Epithelial cell of prostate (primary cell): Measurements from ENCODE around the gene FFAR3.

Experiments
- DNase-seq: peaks from one replicate; pipeline ENCODE4 v3.0.0-alpha.2; 2011; ENCODE audit warnings: low read depth, low spot score
- H3K27ac ChIP-seq: fragments of 450-650 bp; 2 replicates; pipeline ENCODE4 v1.5.1; 2017; ENCODE audit warnings: mild to moderate bottlenecking

The FFAR3 gene

DNA sequence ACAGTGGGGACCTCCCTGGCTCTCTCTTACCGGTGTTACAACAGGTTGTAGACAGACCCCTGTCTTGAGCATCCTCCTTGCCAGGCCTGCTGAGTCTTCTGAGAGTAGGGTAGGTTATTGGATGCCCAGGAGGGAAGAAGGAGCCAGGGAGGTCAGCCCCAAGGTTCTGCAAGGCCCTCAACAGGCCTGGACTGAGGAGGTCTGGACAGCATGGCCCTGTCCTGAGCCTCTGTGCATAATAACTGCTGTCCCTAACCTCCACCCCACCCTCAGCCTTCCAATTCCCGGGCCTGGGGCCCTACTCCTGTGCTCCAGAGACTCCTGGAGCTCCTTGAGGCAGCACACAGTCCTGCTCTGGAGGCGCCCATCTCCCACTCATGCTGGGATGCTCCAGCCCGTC lies 28.9 kb upstream of the FFAR3 start:
- H3K27ac ChIP-seq = no peak overlapping the region
- DNase-seq = no peak

DNA sequence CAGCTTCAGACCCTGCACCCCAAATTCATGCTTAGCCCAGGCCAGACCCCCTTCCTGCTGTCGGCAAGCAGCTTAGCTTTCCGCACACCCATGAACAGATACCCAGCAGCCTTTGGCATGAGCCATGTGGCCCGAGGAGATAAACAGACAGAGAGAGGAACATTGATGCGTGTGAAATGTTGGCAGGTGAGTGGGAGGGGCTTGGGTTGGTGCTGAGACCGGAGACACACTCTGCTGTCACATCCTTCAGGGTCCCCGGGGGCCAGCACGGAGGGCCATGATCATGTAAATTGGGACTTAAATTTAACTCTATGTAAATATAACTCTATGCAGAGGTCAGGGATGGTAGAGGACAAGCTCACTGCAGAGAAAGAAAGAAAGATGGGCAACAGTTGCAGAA lies 27.8 kb upstream of the FFAR3 start:
- DNase-seq = no peak
- no peak overlapping the region for H3K27ac ChIP-seq

DNA sequence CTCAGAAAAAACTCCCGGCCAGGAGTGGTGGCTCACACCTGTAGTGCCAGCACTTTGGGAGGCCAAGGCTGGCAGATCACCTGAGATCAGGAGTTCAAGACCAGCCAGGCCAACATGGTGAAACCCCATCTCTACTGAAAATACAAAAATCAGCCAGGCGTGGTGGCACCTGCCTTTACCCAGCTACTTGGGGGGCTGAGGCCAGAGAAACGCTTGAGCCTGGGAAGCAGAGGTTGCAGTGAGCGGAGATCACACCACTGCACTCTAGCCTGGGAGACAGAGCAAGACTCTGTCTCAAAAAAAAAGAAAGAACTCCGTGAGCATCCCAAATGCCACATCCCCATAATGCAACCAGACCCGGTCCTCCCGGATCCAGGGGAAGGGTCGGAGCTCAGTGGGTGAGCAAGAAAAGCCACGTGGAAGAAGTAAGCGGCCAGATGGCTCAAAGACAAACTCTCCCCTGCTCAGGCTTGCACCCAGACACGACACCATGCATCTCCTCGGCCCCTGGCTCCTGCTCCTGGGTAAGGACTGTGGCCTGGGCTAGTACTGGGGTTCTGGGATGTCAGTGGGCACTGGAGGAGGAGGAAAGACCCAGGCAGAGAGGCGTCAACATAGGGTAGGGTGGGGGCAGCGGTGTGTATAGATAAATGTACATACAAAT lies 26.6 kb upstream of the FFAR3 start:
- H3K27ac ChIP-seq = no peak overlapping the region
- DNase-seq = no peak

DNA sequence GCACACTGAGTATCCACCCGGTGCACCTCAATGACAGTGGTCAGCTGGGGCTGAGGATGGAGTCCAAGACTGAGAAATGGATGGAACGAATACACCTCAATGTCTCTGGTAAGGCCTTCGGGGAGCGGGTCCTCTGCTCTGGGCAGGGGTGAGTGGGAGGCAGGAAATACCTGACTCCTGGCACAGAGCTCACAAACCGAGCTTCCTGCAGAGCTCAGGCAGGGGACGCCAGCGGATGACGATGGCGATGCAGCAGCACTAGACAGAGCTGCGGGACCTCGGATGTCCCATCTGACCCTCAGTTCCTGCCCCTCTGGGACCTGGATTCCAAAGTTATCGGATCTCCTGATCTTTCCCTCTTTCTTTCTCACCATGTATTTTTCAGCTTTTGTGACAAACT lies 25.4 kb upstream of the FFAR3 start:
- no peak overlapping the region for H3K27ac ChIP-seq
- no peak for DNase-seq

DNA sequence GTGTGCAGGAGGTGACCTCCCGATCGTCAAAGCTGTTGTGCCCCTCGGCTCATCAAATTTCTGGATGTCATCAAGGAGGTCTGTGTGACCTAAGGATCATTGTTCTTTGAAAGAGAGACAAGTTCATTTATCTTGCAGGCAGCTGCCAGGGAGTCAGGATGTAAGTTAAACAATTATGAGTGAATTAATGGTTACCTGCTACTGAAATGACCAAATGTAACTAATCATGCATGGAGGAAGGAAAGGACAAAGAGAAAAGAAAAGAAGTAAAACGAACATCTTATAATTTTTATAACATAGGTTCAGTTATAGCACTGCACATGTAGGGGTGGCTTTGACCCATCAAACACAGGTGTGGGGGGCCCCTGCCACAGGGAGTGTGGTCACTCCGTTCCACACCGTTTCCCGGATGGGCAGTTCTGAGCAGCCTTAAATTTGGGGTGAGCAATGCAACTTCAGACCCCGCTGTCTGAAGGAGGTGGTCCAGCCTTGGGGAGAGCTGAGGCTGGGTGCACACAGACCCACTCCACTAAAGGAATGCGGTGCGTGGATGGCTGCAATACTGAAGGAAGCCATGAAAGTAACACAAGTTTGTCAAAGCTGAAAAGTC lies 24.0 kb upstream of the FFAR3 start:
- DNase-seq = no peak

DNA sequence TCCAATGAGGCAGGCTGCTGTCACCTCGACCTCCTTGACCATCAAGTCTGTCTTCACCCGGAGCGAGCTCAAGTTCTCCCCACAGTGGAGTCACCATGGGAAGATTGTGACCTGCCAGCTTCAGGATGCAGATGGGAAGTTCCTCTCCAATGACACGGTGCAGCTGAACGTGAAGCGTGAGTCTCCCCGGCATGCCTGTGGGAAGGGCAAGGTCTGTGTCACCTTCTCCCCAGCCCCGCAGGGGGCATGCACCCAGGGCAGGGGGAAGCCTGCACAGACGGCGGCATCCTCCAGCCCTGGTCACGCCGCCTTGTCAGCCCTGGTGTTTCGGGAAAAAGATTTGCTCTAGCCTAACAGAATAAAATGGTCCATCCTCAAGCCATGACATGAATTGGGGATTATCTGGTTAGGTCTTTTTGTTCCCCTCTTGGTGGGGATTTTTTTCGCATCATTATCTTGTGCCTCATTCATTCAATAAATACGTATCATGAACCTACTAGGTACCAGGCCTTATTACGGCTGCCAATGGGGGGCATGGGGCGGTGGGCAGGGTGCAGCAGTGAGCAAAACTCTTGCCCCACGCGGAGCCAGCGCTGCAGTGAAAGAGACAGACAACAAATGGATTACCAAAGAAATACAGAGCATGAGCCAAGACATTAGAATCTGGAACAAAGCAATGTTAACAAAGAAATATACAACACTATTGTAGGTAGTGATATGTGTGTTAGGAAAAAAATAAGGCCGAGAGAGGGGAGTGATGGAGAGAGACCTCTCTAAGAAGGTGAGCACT lies 21.9 kb upstream of the FFAR3 start:
- DNase-seq = no peak
- H3K27ac ChIP-seq = no peak overlapping the region

More for the DNA sequence above, 24.0 kb upstream of the FFAR3 start:
- no peak overlapping the region for H3K27ac ChIP-seq

DNA sequence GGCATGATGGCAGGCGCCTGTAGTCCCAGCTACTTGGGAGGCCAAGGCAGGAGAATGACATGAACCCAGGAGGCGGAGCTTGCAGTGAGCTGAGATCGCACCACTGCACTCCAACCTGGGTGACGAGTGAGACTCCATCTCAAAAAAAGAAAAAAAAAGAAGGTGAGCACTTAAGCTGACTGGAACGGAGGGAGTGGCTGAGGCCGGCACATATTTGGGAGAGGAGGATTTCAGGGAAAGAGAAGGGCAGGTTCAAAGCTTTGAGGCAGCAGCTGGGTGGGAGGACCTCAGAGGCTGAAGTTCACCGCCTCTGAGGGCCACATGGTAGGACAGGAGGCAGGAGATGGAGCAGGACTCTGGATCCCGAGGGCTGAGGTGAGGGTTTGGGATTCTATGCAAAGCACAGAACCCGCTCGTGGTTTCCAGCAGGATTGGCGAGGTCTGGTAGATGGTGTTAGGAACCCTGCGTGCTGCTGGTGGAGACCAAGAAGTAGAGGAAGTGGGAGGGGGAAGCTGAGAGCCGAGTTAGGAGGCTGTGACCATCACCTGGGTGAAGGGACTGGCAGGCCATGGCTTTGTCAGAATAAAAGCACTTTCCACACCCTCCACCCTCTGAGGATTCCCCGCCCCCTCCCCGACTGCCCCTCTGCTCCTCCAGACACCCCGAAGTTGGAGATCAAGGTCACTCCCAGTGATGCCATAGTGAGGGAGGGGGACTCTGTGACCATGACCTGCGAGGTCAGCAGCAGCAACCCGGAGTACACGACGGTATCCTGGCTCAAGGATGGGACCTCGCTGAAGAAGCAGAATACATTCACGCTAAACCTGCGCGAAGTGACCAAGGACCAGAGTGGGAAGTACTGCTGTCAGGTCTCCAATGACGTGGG lies 20.9 kb upstream of the FFAR3 start:
- no peak for DNase-seq
- H3K27ac ChIP-seq = no peak overlapping the region

DNA sequence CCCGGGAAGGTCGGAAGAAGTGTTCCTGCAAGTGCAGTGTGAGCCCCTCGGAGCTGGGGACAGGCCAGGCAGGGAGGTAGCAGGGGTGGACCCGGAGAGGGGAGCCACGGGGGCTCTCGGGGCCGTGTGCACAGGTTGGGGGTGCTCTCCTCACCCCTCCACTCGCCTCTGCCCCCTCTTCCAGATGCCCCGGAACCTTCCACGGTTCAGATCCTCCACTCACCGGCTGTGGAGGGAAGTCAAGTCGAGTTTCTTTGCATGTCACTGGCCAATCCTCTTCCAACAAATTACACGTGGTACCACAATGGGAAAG lies 20.3 kb upstream of the FFAR3 start:
- H3K27ac ChIP-seq = no peak overlapping the region
- no peak for DNase-seq

DNA sequence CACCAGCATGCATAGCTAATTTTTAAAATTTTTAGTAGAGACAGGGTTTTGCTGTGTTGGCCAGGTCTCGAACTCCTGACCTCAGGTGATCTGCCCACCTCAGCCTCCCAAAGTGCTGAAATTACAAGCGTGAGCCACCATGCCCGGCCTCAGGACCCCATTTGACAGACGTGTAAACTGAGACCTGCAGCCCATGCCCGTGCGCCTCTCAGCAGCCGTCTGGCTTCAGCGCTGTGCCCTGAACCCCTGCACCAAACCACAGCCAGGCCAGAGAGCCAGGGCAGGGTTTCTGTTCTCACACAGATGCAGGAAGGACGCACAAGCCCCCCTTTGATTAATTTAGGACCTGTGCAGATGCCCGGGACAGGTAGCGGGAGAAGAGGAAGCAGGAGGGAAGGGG lies 17.8 kb upstream of the FFAR3 start:
- H3K27ac ChIP-seq = no peak overlapping the region
- DNase-seq = no peak

DNA sequence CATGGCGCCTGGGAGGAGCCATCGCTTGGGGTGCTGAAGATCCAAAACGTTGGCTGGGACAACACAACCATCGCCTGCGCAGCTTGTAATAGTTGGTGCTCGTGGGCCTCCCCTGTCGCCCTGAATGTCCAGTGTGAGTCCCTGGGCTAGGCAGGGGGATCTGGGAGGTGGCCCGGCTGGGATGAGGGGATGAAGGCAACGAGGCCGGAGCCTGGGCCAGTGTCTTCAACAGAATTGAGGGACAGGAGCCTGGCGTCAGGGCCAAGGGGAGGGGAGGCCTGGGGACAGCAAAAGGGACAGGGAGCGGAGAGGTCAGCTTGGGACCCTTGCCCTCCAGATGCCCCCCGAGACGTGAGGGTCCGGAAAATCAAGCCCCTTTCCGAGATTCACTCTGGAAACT lies 17.3 kb upstream of the FFAR3 start:
- DNase-seq = no peak
- H3K27ac ChIP-seq = no peak overlapping the region

DNA sequence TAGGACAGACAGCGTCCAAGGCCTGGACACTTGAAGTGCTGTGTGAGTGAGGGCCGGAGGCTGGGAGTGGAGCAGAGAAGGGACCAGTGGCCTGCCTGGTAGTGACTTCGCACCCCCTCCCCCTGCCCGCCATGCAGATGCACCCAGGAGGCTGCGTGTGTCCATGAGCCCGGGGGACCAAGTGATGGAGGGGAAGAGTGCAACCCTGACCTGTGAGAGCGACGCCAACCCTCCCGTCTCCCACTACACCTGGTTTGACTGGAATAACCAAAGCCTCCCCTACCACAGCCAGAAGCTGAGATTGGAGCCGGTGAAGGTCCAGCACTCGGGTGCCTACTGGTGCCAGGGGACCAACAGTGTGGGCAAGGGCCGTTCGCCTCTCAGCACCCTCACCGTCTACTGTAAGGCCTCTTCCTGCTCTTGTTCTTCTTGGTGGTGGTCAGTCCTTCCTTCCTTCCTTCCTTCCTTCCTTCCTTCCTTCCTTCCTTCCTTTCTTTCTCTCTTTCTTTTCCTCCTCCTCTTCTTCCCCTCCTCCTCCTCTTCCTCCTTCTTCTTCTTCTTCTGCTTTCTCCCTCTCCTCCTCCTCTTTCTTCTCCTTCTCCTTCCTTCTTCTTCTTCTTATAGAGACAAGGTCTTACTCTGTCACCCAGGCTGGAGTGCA lies 16.6 kb upstream of the FFAR3 start:
- no peak for DNase-seq

DNA sequence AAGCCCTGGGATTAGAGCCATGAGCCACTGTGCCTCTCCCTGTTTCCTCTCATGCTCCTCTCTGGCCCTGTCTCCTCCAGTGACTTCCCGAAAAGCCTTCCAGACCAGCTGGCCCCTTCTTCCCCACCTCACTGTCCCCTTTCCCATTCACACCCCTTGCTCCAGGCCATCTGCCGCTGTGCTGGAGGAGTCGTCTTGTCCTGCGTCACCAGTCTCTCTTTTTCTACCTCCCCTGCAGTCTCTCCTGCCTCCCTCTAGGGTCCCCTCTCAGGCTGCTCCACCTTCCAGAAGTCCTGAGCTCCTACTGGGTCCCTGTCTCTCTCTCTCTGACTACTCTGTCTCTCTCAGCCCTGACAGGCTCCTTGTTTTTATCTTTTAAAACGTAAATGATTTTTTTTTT lies 15.8 kb upstream of the FFAR3 start:
- no peak overlapping the region for H3K27ac ChIP-seq
- DNase-seq = no peak

More for the DNA sequence above, 16.6 kb upstream of the FFAR3 start:
- no peak overlapping the region for H3K27ac ChIP-seq

DNA sequence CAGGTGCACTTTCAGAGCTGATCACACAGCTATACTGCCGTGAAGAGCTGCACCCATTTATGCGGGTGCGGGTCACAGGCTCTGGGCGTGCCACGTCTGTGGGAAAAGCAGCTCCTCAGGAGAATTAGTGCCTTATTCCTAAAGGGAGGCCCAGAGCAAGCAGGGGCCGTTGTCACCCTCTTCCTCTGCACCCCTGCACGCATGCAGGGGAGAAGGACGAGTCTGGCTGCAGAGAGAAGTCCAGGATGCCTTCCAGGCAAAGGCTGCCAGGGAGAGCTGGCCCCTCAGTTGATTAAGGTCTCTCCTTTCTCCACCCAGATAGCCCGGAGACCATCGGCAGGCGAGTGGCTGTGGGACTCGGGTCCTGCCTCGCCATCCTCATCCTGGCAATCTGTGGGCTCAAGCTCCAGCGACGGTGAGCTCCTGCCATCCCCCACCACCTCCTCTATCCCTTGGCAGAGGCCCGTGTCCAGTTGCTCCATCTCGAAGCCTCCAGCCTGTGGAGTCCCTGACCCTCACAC lies 13.7 kb upstream of the FFAR3 start:
- H3K27ac ChIP-seq = no peak overlapping the region
- no peak for DNase-seq

DNA sequence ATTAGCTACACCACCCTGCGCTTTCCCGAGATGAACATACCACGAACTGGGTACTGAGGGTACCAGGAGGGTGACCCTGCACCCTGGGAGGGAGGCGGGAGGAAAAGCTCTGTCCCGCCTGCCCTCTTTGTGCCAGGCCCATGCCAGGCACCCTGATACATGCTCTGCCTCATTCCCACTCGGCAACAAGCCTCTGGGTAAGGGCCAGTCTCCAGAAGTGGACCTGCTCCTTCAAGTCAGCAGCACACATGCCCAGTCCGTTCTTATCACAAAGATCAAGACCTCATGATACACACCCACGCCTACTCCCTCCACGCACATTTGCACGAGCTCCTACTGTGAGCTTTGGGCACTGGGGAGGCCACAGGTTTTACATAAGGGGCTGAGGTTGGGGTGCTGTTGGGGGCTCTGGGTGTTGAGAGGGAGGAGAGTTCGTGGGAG lies 12.6 kb upstream of the FFAR3 start:
- DNase-seq = no peak
- H3K27ac ChIP-seq = no peak overlapping the region

DNA sequence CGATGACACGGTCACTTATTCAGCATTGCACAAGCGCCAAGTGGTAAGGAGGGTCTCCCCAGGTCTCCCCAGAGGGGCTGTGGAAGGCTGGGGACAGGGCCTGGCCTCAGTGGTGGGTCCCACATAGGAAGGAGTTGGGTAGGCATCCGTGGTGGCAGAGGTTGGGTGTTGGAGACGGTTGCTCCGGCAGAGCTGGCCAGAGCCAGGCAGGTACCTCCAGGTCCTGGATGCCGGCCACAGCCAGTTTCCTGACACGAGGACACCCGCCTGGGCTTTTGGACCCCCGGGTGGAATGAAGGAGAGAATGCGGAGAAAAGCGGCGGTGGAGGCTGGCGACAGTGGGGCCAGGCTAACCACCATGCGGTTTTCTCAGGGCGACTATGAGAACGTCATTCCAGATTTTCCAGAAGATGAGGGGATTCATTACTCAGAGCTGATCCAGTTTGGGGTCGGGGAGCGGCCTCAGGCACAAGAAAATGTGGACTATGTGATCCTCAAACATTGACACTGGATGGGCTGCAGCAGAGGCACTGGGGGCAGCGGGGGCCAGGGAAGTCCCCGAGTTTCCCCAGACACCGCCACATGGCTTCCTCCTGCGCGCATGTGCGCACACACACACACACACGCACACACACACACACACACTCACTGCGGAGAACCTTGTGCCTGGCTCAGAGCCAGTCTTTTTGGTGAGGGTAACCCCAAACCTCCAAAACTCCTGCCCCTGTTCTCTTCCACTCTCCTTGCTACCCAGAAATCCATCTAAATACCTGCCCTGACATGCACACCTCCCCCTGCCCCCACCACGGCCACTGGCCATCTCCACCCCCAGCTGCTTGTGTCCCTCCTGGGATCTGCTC lies 11.8 kb upstream of the FFAR3 start:
- no peak for DNase-seq
- no peak overlapping the region for H3K27ac ChIP-seq

DNA sequence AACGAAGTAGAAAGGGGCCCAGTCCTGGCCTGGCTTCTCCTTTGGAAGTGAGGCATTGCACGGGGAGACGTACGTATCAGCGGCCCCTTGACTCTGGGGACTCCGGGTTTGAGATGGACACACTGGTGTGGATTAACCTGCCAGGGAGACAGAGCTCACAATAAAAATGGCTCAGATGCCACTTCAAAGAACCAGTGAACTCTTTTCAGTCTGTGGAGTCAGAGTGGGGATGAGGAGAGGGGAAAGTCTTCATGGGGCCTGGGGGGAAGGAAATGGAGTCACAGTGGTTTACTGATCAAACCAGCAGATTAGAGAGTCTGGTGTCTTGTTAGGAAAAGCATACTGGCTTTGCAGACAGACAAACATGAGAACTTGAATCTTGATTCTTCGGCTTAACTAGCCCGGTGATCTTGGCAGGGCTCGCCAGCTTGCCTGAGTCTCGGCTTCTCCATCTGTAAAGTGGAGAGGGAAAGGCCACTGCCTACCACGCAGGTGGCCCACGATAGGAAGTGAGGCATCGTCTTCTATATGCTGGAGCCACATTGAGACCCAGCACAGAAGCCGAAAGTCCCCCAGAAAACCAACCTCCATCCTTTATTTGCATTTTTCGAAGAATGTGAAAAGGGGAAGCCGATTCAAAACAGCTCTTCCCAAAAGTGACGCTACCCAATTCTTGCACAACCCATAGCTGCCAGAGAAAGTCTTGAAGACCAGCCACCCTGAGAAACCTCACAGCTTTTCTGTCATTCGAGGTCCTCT lies 10.9 kb upstream of the FFAR3 start, which contains the start of gene FFAR1:
Gene FFAR1 (plus strand): TSS at position 732 of the 759 bp plus-strand sequence. CDS start 3,650 bp downstream, outside the sequence.
- no peak for DNase-seq

DNA sequence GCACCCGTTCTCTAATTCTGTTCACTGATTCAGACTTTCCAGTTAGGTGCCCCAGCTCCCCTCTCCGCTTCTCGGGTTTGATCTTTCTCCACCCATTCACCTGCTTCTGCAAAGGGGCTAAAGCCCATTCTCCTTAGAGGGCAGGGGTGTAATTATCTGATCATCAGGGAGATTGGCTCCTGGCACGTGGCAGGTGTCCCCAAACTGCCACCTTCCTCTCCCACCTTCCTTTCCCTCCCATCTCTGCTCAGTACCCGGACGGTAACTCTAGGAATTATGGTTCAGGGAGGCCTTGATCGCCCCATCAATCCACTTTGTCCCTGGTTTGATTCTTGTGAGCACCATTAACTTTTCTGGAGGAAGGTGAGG lies 10.3 kb upstream of the FFAR3 start:
- DNase-seq = no peak
- H3K27ac ChIP-seq = no peak overlapping the region

More for the DNA sequence above, 10.9 kb upstream of the FFAR3 start, which contains the start of gene FFAR1:
- H3K27ac ChIP-seq = no peak within 1 kb of the TSS

DNA sequence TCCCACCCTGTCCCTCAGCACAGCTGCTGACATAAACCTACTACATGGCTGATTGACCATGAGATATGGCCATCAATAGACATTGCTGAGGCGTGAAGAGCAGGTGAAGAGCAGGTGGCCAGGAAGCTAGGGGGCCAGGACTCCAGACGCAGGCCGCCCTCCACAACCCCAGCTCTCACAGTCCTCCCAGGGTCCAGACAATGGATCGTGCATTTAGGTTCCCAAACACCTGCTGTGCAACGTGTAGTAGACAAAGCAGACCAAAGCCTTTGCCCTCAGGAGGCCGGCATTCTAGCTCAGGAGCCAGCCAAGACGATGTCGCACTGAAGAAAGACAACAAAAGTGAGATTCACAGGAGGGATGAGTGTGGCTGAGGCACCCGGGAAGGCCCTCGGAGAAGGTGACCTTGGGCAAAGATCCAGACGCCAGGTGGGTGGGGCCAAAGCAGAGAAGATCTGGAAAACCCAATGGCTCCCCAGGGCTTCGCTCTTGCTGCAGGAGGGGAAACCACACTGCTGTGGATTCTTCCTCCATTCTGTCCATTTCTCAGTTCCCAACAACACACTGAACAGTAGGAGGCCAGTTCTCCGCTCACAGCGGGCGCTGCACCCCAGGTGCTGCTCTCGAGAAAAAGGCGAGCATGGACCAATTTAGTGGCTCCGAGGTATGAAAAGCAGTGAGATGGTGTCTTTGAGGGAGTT lies 9.2 kb upstream of the FFAR3 start:
- H3K27ac ChIP-seq = no peak overlapping the region
- DNase-seq = no peak
